HCT116 (cell line): ENCODE results near the gene TAF4. TPM values are rescaled to one million over a fixed set of nuclear protein-coding genes. Genes with fewer than 3 reads are reported as not detected.

Source experiments
- ATAC-seq: fragments of 200-7000 bp; cut with Tn5 transposase; 2 replicates; pipeline ENCODE4 v1.9.1; 2020; ENCODE audit warnings: mild to moderate bottlenecking, moderate library complexity
- BruUV-seq: library from RNA; stranded (reverse); fragments of 400-500 nt; replicated peaks from 2 replicates; lab custom pipeline; 2021; lab: Mats Ljungman, UMichigan
- CTCF ChIA-PET: fragments of 300-600 bp; sonication (Branson Sonifier 250); formaldehyde crosslinking; loops from one replicate; lab custom pipeline; 2021; ENCODE audit warnings: antibody characterized with exemption; lab: Charles Lee
- POLR2A ChIA-PET: fragments of 300-600, 350-600 bp; sonication (Branson Sonifier 250); formaldehyde crosslinking; loops from one replicate; lab custom pipeline; 2021; ENCODE audit warnings: antibody characterized with exemption; lab: Charles Lee
- RAD21 ChIA-PET, 2 experiments: fragments of 300-600 bp; sonication (Branson Sonifier 250); formaldehyde crosslinking; loops; one replicate each; lab custom pipeline; 2023; ENCODE audit warnings: low total read pairs in 2 of 2; ENCODE audit not compliant: uncharacterized antibody in 2 of 2, unreplicated experiment in 2 of 2, low non-redundant PET in 1 of 2; lab: Charles Lee
- DNase-seq: peaks from one replicate; pipeline ENCODE4 v3.0.0-alpha.2; 2010; ENCODE audit warnings: low read depth, low spot score
- H2AFZ ChIP-seq: fragments of 200-600 bp; shearing (Covaris generic), sonication (generic); 2 replicates; pipeline ENCODE4 v1.6.1; 2017; ENCODE audit warnings: low read depth, mixed run types, mixed read lengths, antibody characterized with exemption, low read length; ENCODE audit not compliant: poor library complexity, severe bottlenecking
- H3K27ac ChIP-seq: 2 replicates; pipeline ENCODE4 v1.5.1; 2012; ENCODE audit warnings: low read depth, low read length
- H3K27me3 ChIP-seq: fragments of 200-600 bp; sonication (generic); 2 replicates; pipeline ENCODE4 v1.6.1; 2016; ENCODE audit warnings: mixed run types, low read length, mixed read lengths; ENCODE audit not compliant: insufficient read depth
- H3K36me3 ChIP-seq, 2 experiments: fragments of 200-500 bp in 1 of 2; fragments of 200-600 bp in 1 of 2; sonication (Bioruptor generic) in 1 of 2; sonication (generic) in 1 of 2; 2 replicates each; pipeline versions ENCODE4 v1.5.1 to v1.6.1; 2014 to 2016; ENCODE audit warnings: low read length in 2 of 2, inconsistent platforms in 1 of 2, mixed read lengths in 1 of 2, mixed run types in 1 of 2; ENCODE audit not compliant: insufficient read depth in 2 of 2, control insufficient read depth in 1 of 2
- H3K4me1 ChIP-seq, 2 experiments: fragments of 200-600 bp in 1 of 2; sonication (generic) in 1 of 2; 2 replicates each; pipeline versions ENCODE4 v1.5.1 to v1.6.1; 2012 to 2017; ENCODE audit warnings: low read length in 2 of 2, inconsistent platforms in 1 of 2, mild to moderate bottlenecking in 1 of 2, mixed read lengths in 1 of 2, mixed run types in 1 of 2, moderate library complexity in 1 of 2; ENCODE audit not compliant: insufficient read depth in 2 of 2, control insufficient read depth in 1 of 2
- H3K4me2 ChIP-seq: fragments of 200-600 bp; sonication (generic); 2 replicates; pipeline ENCODE4 v1.6.1; 2017; ENCODE audit warnings: mixed run types, low read length, mixed read lengths
- H3K4me3 ChIP-seq, 2 experiments: fragments of 200-600 bp in 1 of 2; sonication (generic) in 1 of 2; replicated peaks in 1 of 2; 2 replicates each; pipeline ENCODE4 v1.5.1; 2011 to 2016; ENCODE audit warnings: low read length in 2 of 2, control low read depth in 1 of 2, low read depth in 1 of 2, mild to moderate bottlenecking in 1 of 2, mixed read lengths in 1 of 2, mixed run types in 1 of 2
- H3K79me2 ChIP-seq: fragments of 200-600 bp; sonication (generic); 2 replicates; pipeline ENCODE4 v1.6.1; 2017; ENCODE audit warnings: mild to moderate bottlenecking, mixed run types, low read length, moderate library complexity, mixed read lengths; ENCODE audit not compliant: insufficient read depth
- H3K9ac ChIP-seq: fragments of 200-600 bp; sonication (generic); 2 replicates; pipeline ENCODE4 v1.6.1; 2016; ENCODE audit warnings: low read length, mixed read lengths
- H3K9me2 ChIP-seq: fragments of 200-600 bp; sonication (generic), shearing (Covaris generic); 2 replicates; pipeline ENCODE4 v1.6.1; 2017; ENCODE audit warnings: mixed run types, mild to moderate bottlenecking, moderate library complexity; ENCODE audit not compliant: insufficient read depth
- H3K9me3 ChIP-seq, 2 experiments: fragments of 200-500 bp in 1 of 2; fragments of 200-600 bp in 1 of 2; sonication (Bioruptor generic) in 1 of 2; sonication (generic) in 1 of 2; 2 replicates each; pipeline ENCODE4 v1.6.1; 2014 to 2017; ENCODE audit warnings: low read length in 2 of 2, mixed read lengths in 2 of 2, inconsistent platforms in 1 of 2, low read depth in 1 of 2, mild to moderate bottlenecking in 1 of 2, mixed run types in 1 of 2, moderate library complexity in 1 of 2; ENCODE audit not compliant: control insufficient read depth in 1 of 2, insufficient read depth in 1 of 2
- H4K20me1 ChIP-seq: fragments of 200-600 bp; sonication (generic), shearing (Covaris generic); 2 replicates; pipeline ENCODE4 v1.6.1; 2017; ENCODE audit warnings: mixed run types, mild to moderate bottlenecking, moderate library complexity; ENCODE audit not compliant: insufficient read depth
- CBX3 ChIP-seq: IDR thresholded peaks from 2 replicates; pipeline ENCODE4 v1.6.1; 2012; ENCODE audit warnings: low read depth
- ELF1 ChIP-seq: IDR thresholded peaks from 2 replicates; pipeline ENCODE4 v1.6.1; 2012; ENCODE audit warnings: low read depth, borderline replicate concordance
- JUND ChIP-seq: IDR thresholded peaks from 2 replicates; pipeline ENCODE4 v1.6.1; 2012
- RAD21 ChIP-seq: IDR thresholded peaks from 2 replicates; pipeline ENCODE4 v1.6.1; 2012; ENCODE audit warnings: low read depth, mild to moderate bottlenecking
- SIN3A ChIP-seq: IDR thresholded peaks from 2 replicates; pipeline ENCODE4 v1.6.1; 2012; ENCODE audit warnings: low read depth
- SP1 ChIP-seq: IDR thresholded peaks from 2 replicates; pipeline ENCODE4 v1.6.1; 2012; ENCODE audit warnings: low read depth
- SRF ChIP-seq: IDR thresholded peaks from 2 replicates; pipeline ENCODE4 v1.6.1; 2012; ENCODE audit warnings: low read depth
- TCF7L2 ChIP-seq: IDR thresholded peaks from 2 replicates; pipeline ENCODE4 v1.7.0; 2011; ENCODE audit warnings: borderline replicate concordance, inconsistent platforms; ENCODE audit not compliant: insufficient read depth, insufficient read length; ENCODE audit errors: extremely low read depth
- ZNF274 ChIP-seq: fragments of 200-500 bp; sonication (Bioruptor generic); IDR thresholded peaks from 2 replicates; pipeline ENCODE4 v1.6.1; 2014; ENCODE audit warnings: mild to moderate bottlenecking, low read depth, low read length, inconsistent platforms
- intact Hi-C: fragments of 100-400 bp; cut with micrococcal nuclease; formaldehyde crosslinking; loops from 2 replicates; pipeline ENCODE4 v1.10.0; 2022
- total RNA-seq: library from RNA; stranded (reverse); gene quantifications from one replicate; pipeline ENCODE4 v1.2.1, GENCODE V29; 2021; ENCODE audit not compliant: unreplicated experiment
- TF ChIP-seq, protein P1 (sequence below), 3 experiments: fragments of 200-600 bp in 1 of 3; sonication (generic) in 1 of 3; IDR thresholded peaks in 2 of 3; conservative IDR thresholded peaks in 1 of 3; 2 replicates each; pipeline ENCODE4 v1.5.1; 2012 to 2017; ENCODE audit warnings: low read depth in 2 of 3, low read length in 2 of 3, antibody characterized with exemption in 1 of 3, borderline replicate concordance in 1 of 3, control low read depth in 1 of 3, mild to moderate bottlenecking in 1 of 3, mixed read lengths in 1 of 3, mixed run types in 1 of 3, moderate library complexity in 1 of 3; ENCODE audit not compliant: insufficient read depth in 1 of 3
- TF ChIP-seq, protein P2 (sequence below): IDR thresholded peaks from 2 replicates; pipeline ENCODE4 v1.6.1; 2012

Gene TAF4
- total RNA-seq, 1 experiment from 2014 or later = 26.8 TPM

DNA sequence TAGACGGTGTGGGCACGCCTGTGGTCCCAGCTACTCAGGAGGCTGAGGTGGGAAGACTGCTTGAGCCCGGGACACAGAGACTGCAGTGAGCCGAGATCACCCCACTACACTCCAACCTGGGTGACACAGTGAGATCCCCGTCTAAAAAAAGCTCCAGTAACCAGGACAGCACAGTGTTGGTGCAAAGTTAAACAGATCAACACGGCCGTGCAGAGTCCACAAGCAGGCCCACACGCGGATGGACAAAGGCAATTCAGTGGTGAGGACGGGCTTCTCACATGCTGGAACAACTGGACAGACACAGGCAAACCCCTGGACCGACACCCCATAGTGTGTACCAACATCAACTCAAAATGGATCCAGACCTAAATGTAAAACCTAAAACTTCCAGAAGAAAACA lies 41.7 kb downstream of the TAF4 start:
- Histone ChIP-seq H3K4me1 (no peaks in the 10 kb centered on the region), H3K36me3 (no peaks in the 10 kb centered on the region), H3K4me2 (no peak overlapping the region), H3K4me3 (no peak overlapping the region), H3K9me3 (no peaks in the 10 kb centered on the region), H3K9me2 (no peaks in the 10 kb centered on the region), H3K9ac (no peak overlapping the region), H3K79me2 (peaks cover 97% of the 10 kb centered on the region), H2AFZ (no peak overlapping the region), H3K27ac (no peak overlapping the region), H4K20me1 (0 out of 2 replicates have a peak, but pooled peaks cover 4% of the 10 kb centered on the region), H3K27me3 (no peaks in the 10 kb centered on the region)
- TF ChIP-seq ELF1 (no peak), CBX3 (no peak), RAD21 (no peak)
- TF ChIP-seq, protein P1, sequence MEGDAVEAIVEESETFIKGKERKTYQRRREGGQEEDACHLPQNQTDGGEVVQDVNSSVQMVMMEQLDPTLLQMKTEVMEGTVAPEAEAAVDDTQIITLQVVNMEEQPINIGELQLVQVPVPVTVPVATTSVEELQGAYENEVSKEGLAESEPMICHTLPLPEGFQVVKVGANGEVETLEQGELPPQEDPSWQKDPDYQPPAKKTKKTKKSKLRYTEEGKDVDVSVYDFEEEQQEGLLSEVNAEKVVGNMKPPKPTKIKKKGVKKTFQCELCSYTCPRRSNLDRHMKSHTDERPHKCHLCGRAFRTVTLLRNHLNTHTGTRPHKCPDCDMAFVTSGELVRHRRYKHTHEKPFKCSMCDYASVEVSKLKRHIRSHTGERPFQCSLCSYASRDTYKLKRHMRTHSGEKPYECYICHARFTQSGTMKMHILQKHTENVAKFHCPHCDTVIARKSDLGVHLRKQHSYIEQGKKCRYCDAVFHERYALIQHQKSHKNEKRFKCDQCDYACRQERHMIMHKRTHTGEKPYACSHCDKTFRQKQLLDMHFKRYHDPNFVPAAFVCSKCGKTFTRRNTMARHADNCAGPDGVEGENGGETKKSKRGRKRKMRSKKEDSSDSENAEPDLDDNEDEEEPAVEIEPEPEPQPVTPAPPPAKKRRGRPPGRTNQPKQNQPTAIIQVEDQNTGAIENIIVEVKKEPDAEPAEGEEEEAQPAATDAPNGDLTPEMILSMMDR (IDR thresholded peaks at IDR 0.05 in 2 of 3, conservative IDR thresholded peaks at IDR 0.05 in 1 of 3; ENCODE audit: borderline replicate concordance in 1 of 3, insufficient read depth in 1 of 3, low read depth in 2 of 3, low read length in 2 of 3) = no peak
- RAD21 ChIA-PET = no interaction called here
- no peak for ATAC-seq
- CTCF ChIA-PET = no interaction called here
- intact Hi-C loops = no loop called here
- no peak for DNase-seq
- no TSS peak for BruUV-seq
- POLR2A ChIA-PET = interaction anchor here (0.7 kb wide), 1 partner anchor 167 kb away, joined by 4 read pairs; no protein-coding TSS in a partner anchor

DNA sequence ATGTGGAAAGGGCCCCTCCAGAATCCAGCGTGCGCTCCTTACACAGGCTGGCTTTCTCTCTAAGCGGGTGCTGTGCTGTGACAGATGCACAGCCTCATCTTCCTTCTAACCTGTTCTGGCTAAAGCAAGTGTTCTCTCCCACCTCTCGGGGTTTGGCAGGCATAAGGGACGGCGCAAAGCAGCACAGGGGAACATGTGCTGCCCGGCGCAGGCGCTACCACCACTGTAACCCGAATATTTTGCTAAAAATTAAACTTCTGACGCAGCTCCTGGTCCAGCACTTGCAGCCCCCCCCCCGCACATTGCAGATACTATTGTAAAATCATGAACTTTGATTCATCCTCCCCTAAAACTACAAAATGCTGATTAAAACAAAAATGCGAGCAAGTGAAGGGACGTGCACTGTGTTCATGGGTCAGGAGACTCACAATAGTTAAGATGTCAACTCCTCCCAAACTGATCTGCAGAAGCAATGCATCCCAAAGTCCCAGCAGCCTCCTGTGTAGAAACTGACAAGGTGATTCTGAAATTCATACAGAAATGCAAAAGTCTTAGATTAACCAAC lies 43.0 kb downstream of the TAF4 start:
- no peaks in the 10 kb centered on the region for H3K27me3 ChIP-seq
- CTCF ChIA-PET = no interaction called here
- no peak overlapping the region for H3K9ac ChIP-seq
- no peaks in the 10 kb centered on the region for H3K9me2 ChIP-seq
- 0 out of 2 replicates have a peak, but pooled peaks cover 4% of the 10 kb centered on the region for H4K20me1 ChIP-seq
- H3K4me3 ChIP-seq = no peak overlapping the region
- TF ChIP-seq SRF (no peak), JUND (no peak), TCF7L2 (no peak), SP1 (no peak), ZNF274 (no peak), SIN3A (no peak)
- TF ChIP-seq, protein P2, sequence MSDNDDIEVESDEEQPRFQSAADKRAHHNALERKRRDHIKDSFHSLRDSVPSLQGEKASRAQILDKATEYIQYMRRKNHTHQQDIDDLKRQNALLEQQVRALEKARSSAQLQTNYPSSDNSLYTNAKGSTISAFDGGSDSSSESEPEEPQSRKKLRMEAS = no peak
- TF ChIP-seq, all 23 proteins: peak for 0
- peaks cover 98% of the 10 kb centered on the region for H3K79me2 ChIP-seq
- intact Hi-C loops = no loop called here
- H3K27ac ChIP-seq = no peak overlapping the region
- ATAC-seq = no peak
- H2AFZ ChIP-seq = no peak overlapping the region
- ChIA-PET POLR2A (no interaction called here), RAD21 (no interaction called here)
- no peak for DNase-seq
- BruUV-seq = no TSS peak
- no peaks in the 10 kb centered on the region for H3K9me3 ChIP-seq
- no peaks in the 10 kb centered on the region for H3K36me3 ChIP-seq
- H3K4me2 ChIP-seq = no peak overlapping the region
- no peaks in the 10 kb centered on the region for H3K4me1 ChIP-seq
